Neural progenitor cell (in vitro differentiated cells): ENCODE measurements around the gene ALDH8A1.

Experiments
- CTCF ChIP-seq: fragments of 200-600 bp; sonication (generic); IDR thresholded peaks from 2 replicates; pipeline ENCODE4 v1.5.1; 2017; ENCODE audit warnings: antibody characterized with exemption, mild to moderate bottlenecking
- EZH2 ChIP-seq: fragments of 200-600 bp; sonication (generic); IDR thresholded peaks from 2 replicates; pipeline ENCODE4 v1.6.1; 2017; ENCODE audit warnings: antibody characterized with exemption, mild to moderate bottlenecking, moderate library complexity

GRCh38 chr6:134980846-134981245, 30.9 kb upstream of the ALDH8A1 start:
- TF ChIP-seq EZH2 = no peak
- no peak for TF ChIP-seq CTCF
